IMR-90 (cell line): Measurements from ENCODE around the gene MARCO.

Experiments used
- CTCF ChIP-seq: conservative IDR thresholded peaks from 2 replicates; pipeline ENCODE4 v1.5.1; 2012; ENCODE audit warnings: mild to moderate bottlenecking, low read depth, low read length, improper control_type of control experiment
- POLR2A ChIP-seq: IDR thresholded peaks from 2 replicates; pipeline ENCODE4 v1.6.1; 2012; ENCODE audit warnings: mild to moderate bottlenecking, low read depth, low read length
- RAD21 ChIP-seq: IDR thresholded peaks from 2 replicates; pipeline ENCODE4 v1.6.1; 2012; ENCODE audit warnings: low read length, improper control_type of control experiment

GRCh38 chr2:118983133-118983532 is 41.1 kb downstream of the MARCO start:
- TF ChIP-seq POLR2A (no peak), CTCF (no peak), RAD21 (no peak)
